ENCODE measurements around the gene IPMK. TPM values are rescaled to one million over a fixed set of nuclear protein-coding genes. Genes with fewer than 3 reads are reported as not detected.
A peak's percentile ranks its signal among the peaks of the same experiment; 100 is the strongest.

The IPMK gene
- polyA plus RNA-seq = 2.2 TPM

DNA sequence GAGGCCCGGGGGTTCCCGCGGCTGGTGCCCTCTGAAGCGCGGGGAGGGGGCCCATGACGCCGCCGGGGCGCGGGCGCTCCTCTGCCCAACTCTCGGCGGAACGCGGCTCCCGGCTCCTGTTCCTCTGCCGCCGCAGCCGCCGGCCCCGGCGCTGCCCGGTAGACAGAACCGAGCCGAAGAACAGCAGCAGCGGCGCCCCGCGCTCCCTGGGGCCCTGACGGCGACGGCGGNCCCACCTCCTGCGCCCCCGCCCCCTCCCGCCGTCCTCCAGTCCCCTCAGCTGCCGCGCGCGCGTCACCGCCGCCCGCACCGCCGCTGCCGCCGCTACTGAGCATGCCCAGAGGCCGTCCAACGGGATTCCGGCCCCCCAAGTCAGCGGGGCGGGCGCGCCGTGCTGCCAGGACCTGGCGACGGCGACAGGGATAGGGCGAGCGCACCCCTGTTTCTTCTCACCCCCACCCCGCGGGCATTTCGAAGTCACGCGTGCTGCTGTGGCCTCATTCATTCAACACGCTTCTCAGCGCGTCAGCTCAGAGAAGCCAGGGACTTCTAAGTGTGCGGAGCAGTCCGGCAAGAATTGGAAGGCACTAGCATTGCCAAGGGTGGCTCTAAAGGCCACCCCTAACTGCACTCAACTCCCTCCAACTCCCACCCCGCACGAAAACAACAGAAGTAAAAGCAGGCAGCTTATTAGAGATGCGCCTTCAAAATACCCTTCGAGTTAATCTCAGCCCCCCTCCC is at the start of gene IPMK:
TSS of gene IPMK (minus strand) at position 182 of the 741 bp plus-strand sequence. CDS start 283 bp downstream, outside the sequence.
- peaks cover 17 to 36% (median 29%) of the 10 kb centered on the region in 3 donors for H3K4me1 Mint-ChIP-seq
- H3K9me3 Mint-ChIP-seq = no peaks in the 10 kb centered on the region
- H3K27me3 Mint-ChIP-seq = no peaks in the 10 kb centered on the region

DNA sequence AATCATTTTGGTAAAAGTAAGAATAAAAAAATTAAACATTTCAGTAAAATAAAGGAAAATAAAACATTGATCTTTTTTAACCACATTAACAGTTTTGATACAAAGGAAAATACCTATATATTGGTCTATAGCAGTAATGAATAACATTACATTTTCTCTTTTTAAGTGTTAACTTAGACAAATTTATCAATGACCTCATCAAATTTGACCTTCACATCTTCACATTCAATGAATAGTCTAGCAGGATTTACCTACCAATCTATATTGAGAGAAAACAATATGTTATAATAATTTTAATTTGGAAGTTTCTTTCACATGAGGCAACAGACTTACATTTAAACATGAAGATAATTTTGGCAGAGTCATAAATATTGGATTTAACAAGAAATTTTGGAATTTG is 49.2 kb upstream of the IPMK start:
- Mint-ChIP-seq H3K4me1 (no peaks in the 10 kb centered on the region), H3K4me3 (no peak overlapping the region), H3K27me3 (no peaks in the 10 kb centered on the region), H3K36me3 (no peaks in the 10 kb centered on the region), H3K9me3 (no peaks in the 10 kb centered on the region), H3K27ac (no peak overlapping the region)

More for the DNA sequence above, at the start of gene IPMK:
- Mint-ChIP-seq H3K27ac (peak within 1 kb of the TSS; percentile 96 to 100 (median 97)), H3K36me3 (no peaks in the 10 kb centered on the region), H3K4me3 (peak within 1 kb of the TSS; percentile 93 to 100 (median 99))

DNA sequence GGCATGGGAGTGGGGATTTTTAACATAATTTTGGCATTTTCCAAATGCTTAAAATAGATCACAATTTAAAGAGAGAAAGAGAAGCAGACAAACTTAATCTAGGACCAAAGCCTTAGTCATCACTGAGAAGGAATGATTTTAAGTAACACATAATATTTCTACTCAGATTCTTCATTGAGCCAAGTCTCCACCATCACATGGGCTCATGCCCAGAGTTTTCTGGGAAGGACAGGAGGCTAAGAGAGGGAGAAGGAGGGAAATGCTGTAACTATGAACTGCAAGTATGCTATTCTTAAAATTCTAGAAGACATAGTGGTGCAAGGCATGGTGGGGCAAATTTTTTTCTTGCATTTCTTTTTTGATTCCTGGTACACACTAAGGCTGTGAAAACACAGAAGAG is 43.3 kb upstream of the IPMK start:
- no peaks in the 10 kb centered on the region for H3K9me3 Mint-ChIP-seq
- H3K4me3 Mint-ChIP-seq = no peak overlapping the region
- H3K36me3 Mint-ChIP-seq = no peaks in the 10 kb centered on the region
- no peak overlapping the region for H3K27ac Mint-ChIP-seq
- H3K4me1 Mint-ChIP-seq = no peaks in the 10 kb centered on the region
- peaks cover 7% of the 10 kb centered on the region for H3K27me3 Mint-ChIP-seq

DNA sequence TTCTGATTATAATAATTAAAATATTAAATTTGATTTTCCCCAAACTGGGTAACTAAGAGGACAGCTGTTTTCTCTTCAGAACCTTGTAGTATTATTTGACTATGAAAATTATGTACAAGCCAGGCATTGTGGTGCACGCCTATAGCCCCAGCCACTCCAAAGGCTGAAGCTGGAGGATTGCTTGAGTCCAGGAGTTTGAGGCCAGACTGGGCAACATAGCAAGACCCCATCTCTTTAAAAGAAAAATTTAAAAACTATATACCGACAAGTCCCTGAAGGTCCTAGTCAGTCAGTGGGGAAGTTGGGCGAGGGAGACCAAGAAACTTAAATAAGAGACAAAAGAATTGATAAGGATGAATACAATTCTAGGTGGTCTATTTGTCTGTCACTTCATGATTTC is 40.0 kb upstream of the IPMK start:
- peaks cover 14% of the 10 kb centered on the region for H3K27me3 Mint-ChIP-seq
- H3K9me3 Mint-ChIP-seq = no peaks in the 10 kb centered on the region
- H3K4me3 Mint-ChIP-seq = no peak overlapping the region
- H3K27ac Mint-ChIP-seq = no peak overlapping the region
- H3K4me1 Mint-ChIP-seq = no peaks in the 10 kb centered on the region
- no peaks in the 10 kb centered on the region for H3K36me3 Mint-ChIP-seq

DNA sequence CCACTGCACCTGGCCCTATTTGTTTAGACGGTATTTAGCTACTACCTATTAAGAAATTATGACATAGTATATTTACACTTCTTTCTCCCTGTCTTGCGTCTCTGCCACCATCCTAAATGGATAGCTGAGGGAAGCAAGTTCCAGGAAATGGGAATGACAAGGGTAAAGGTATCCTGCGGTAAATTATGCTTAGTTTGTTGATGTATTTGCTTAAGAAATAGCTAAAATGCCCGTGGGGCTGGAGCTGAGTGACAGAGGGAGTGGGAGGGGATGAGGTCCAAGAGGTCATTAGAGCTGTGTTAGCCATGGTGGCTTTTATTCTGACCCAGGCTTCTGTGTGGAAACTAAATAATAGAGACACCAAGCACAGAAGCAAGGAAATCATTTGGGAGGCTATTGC is 38.1 kb upstream of the IPMK start:
- H3K36me3 Mint-ChIP-seq = no peaks in the 10 kb centered on the region
- no peak overlapping the region for H3K4me3 Mint-ChIP-seq
- H3K9me3 Mint-ChIP-seq = no peaks in the 10 kb centered on the region
- peaks cover 15% of the 10 kb centered on the region for H3K27me3 Mint-ChIP-seq
- H3K4me1 Mint-ChIP-seq = no peaks in the 10 kb centered on the region
- no peak overlapping the region for H3K27ac Mint-ChIP-seq

DNA sequence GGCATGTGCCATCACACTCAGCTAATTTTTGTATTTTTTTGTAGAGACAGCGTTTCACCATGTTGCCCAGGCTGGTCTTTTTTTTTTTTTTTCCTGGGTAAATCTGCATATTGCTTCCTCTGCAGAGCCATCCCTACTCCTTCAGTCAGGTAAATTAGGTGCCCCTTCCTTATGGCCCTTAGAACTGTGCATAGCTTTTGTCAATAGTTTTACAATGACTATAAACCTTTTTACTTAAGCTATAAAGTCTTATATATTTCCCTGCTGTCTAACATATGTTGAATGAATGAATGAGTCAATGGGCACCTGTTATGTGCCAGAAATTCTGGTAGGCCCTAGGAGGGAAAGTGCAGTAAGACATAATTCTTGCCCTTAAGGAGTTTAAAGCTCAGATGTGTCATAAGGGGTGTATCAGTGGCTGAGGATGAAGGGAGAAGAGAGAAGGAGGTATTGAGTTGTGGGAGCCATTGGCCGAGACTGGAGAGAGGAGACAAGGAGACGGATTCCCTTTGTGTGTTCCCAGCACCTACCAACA is 36.5 kb upstream of the IPMK start:
- H3K4me1 Mint-ChIP-seq = no peaks in the 10 kb centered on the region
- H3K27me3 Mint-ChIP-seq = peaks cover 11% of the 10 kb centered on the region
- H3K27ac Mint-ChIP-seq = no peak overlapping the region
- no peaks in the 10 kb centered on the region for H3K9me3 Mint-ChIP-seq
- H3K36me3 Mint-ChIP-seq = no peaks in the 10 kb centered on the region
- H3K4me3 Mint-ChIP-seq = no peak overlapping the region

DNA sequence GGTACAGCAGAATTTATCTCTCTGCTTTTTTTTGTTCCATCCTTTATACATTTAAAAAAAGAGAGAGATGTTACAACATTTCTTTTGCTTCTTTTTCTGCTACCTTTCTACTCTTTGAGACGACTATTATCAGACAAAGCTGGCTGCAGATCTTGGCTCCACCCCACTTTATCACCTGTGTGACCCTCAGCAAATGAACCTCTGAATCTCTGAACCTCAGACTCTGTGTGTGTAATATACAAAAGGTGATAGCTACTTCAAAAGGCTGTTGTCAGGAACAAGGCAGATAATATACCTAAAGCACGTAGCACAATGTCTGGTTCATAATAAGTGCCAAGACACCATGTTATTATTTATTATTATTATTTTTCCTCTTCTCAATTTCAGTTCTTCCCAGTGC is 34.6 kb upstream of the IPMK start:
- no peak overlapping the region for H3K4me3 Mint-ChIP-seq
- H3K9me3 Mint-ChIP-seq = no peaks in the 10 kb centered on the region
- no peaks in the 10 kb centered on the region for H3K4me1 Mint-ChIP-seq
- H3K36me3 Mint-ChIP-seq = no peaks in the 10 kb centered on the region
- H3K27ac Mint-ChIP-seq = no peak overlapping the region
- H3K27me3 Mint-ChIP-seq = peaks cover 9% of the 10 kb centered on the region

DNA sequence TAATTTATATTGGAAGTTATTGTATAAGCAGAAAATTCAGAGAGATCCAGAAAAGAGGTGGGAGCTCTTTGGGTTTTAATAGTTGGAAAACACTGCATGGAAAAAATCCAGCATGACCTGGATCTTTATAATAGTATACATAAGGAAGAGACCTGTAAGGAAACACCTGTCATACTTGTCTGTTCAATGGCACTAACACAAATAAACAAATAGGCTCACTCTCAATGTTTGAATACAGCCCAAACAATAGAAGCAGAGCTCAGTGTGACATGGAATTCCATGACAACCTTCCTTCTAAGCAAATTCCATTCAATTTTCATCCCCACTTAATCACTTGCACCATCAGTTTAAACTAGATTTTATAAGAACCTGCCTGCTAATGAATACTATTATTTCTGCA is 33.0 kb upstream of the IPMK start:
- H3K27me3 Mint-ChIP-seq = peaks cover 6% of the 10 kb centered on the region
- no peaks in the 10 kb centered on the region for H3K36me3 Mint-ChIP-seq
- H3K27ac Mint-ChIP-seq = no peak overlapping the region
- H3K4me1 Mint-ChIP-seq = no peaks in the 10 kb centered on the region
- no peaks in the 10 kb centered on the region for H3K9me3 Mint-ChIP-seq
- no peak overlapping the region for H3K4me3 Mint-ChIP-seq

DNA sequence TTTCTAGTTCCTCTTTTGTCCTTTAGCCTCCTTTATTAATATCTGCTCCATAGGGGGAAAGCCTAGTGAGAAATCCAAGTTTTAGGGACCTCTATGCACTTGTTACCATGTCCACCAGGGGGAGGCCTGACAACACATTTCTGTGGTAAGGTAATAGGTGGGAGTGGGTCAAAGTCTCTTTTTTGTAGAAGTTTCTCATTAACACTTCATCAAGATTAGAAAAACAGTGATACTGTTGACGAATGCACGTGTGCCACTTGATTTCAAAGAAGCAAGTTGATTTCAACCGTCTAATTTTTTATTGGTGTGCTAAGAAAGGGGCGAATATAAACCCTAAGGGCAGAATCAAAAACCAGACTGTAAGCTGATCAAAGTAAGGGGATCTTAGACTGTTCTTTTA is 31.9 kb upstream of the IPMK start:
- Mint-ChIP-seq H3K4me1 (no peaks in the 10 kb centered on the region), H3K4me3 (no peak overlapping the region), H3K36me3 (no peaks in the 10 kb centered on the region), H3K27me3 (peaks cover 6% of the 10 kb centered on the region), H3K9me3 (no peaks in the 10 kb centered on the region), H3K27ac (no peak overlapping the region)

DNA sequence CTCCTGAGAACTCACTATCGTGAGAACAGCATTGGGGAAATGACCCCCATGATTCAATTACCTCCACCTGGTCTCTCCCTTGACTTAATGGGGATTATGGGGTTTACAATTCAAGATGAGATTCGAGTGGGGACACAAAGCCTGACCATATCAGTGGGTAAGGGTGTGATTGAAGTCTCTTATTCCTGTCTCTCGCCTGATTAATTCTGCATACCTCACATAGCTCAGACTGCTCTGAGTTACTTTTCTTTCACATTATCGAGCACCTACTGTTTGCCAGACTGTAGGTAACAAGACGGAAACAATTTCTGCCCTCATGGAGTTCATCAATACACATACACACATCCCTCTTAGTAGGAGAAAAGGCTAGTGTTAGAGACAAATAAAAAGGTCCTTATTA is 26.3 kb upstream of the IPMK start:
- no peak overlapping the region for H3K27ac Mint-ChIP-seq
- peaks cover 2 to 4% (median 3%) of the 10 kb centered on the region in 3 donors for H3K4me1 Mint-ChIP-seq
- H3K9me3 Mint-ChIP-seq = no peaks in the 10 kb centered on the region
- no peaks in the 10 kb centered on the region for H3K27me3 Mint-ChIP-seq
- H3K36me3 Mint-ChIP-seq = no peaks in the 10 kb centered on the region
- no peak overlapping the region for H3K4me3 Mint-ChIP-seq

DNA sequence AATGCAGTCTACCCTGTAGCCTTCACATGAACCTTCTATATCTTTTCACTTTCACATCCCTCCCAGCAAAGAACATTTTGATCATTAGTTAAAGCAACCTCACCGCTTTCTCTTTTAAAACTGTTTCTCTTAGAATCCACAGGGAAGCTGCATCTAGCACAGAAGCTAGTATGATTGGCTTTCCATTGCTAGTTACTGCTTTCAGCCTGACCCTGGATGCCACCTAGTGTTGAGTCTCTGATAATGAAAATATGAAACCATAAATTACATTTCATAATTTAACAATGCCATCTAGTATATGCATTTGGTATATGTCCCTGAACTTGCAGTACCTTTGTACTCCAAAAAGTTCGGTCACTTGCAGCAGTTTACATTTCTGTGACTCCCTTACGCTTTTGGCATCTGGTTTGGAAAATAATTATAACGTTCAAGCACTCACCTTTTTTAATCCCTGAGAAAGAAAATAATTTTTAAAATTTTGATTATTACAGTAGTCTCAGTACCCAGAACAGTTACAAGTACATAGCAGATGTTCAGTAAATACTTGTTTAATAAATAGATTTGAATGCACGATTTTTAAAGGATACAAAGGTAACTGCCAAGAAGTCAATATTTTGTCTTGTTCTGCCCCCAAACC is 24.0 kb upstream of the IPMK start:
- no peak overlapping the region for H3K4me3 Mint-ChIP-seq

DNA sequence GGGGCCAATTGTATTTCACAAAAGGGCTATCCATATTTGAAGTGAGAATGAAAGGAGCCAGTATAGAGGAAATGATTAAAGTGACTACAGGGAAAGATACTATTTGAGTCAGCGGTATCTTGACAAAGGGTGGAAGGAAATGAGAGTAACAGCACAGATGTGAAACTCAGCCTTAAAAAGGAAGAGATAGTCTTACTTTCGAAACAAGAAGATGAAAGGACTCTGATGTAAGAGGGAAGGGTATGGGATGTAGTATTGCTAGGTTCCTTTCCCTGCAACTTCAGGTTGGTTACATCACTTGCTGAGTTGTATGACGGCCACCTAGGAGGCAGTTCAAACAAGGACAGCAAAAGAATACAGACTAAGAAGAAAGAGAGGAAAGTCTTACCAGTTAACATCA is 14.9 kb upstream of the IPMK start:
- Mint-ChIP-seq H3K27ac (peak overlapping the region; percentile 0 to 63 (median 21)), H3K9me3 (no peaks in the 10 kb centered on the region), H3K27me3 (no peaks in the 10 kb centered on the region), H3K36me3 (no peaks in the 10 kb centered on the region), H3K4me3 (peak overlapping the region in 2 of 4 donors; percentile 13 to 85), H3K4me1 (peaks cover 6 to 20% (median 11%) of the 10 kb centered on the region in 3 donors)

More for the DNA sequence above, 24.0 kb upstream of the IPMK start:
- peaks cover 2 to 4% (median 3%) of the 10 kb centered on the region in 3 donors for H3K4me1 Mint-ChIP-seq
- no peaks in the 10 kb centered on the region for H3K9me3 Mint-ChIP-seq
- H3K27ac Mint-ChIP-seq = no peak overlapping the region
- H3K36me3 Mint-ChIP-seq = no peaks in the 10 kb centered on the region
- H3K27me3 Mint-ChIP-seq = no peaks in the 10 kb centered on the region

DNA sequence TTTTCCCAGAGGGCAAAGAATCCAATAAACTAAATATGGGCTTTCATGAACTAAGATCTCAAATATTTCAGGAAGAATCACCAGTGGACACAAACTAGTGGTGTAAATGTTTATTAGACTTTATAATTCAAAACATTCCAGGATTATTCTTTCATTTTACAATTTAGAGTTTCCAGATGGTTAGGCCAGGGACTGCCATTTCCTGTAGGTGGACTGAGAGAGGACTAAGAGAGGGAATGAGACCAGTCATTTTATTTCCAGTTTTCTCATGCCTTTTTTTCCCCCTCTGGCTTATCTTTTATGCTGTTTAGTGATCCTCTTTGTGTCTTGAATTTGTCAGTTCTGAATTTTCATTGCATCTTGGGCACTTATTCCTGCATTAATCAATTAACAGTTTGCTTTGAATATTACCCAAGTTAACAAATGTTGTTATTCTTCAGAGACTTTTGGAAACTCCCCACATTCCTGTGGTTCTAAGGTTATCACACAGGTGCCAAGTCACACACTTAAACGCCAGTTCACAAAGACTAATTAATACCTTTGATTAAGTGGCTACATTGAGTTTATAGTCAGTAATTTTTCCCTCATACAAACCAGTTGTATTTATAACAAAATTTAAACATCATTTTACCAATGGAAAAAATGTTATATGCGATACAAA is 13.5 kb upstream of the IPMK start:
- Mint-ChIP-seq H3K27ac (peak overlapping the region in 1 of 3 donors; percentile 15), H3K4me3 (no peak overlapping the region), H3K9me3 (no peaks in the 10 kb centered on the region), H3K4me1 (peaks cover 6 to 20% (median 11%) of the 10 kb centered on the region in 3 donors), H3K36me3 (no peaks in the 10 kb centered on the region), H3K27me3 (no peaks in the 10 kb centered on the region)

DNA sequence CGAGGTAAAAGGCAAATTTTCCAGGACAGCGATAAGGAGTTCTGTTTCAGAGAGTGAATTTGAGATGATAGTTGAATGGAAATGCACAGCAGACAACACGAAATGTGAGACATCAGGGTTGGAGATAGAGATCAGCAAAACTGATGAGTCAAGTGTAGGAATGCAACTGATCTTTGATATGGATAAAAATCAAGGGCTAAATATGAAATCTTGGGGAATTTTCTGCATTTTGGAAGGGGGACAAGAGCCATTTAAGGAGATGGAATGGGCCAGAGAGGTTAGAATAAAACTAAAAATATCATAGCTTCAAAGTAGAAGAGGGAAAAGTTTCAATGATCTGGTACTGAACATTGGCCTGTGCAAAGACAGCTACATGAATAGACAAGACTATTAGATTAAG is 12.8 kb upstream of the IPMK start:
- no peak overlapping the region for H3K27ac Mint-ChIP-seq
- H3K4me1 Mint-ChIP-seq = peaks cover 6 to 20% (median 11%) of the 10 kb centered on the region in 3 donors
- no peaks in the 10 kb centered on the region for H3K36me3 Mint-ChIP-seq
- no peaks in the 10 kb centered on the region for H3K9me3 Mint-ChIP-seq
- no peak overlapping the region for H3K4me3 Mint-ChIP-seq
- no peaks in the 10 kb centered on the region for H3K27me3 Mint-ChIP-seq

DNA sequence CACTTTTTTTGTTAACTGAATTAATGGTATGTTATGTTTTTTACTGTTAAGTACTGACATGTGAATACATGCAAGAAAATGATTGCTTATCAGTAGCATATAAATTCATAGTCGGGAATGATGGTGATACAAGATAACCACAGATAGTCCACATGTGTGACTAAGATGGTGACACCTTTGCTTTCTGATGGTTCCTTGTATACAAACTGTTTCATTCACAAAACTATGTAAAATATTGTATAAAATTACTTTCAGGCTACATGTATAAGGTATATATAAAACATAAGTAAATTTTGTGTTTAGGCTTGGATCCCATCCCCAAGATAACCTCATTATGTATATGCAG is 11.2 kb upstream of the IPMK start:
- H3K27ac Mint-ChIP-seq = no peak overlapping the region
- no peaks in the 10 kb centered on the region for H3K9me3 Mint-ChIP-seq
- no peaks in the 10 kb centered on the region for H3K36me3 Mint-ChIP-seq
- no peaks in the 10 kb centered on the region for H3K27me3 Mint-ChIP-seq
- H3K4me1 Mint-ChIP-seq = peaks cover 6 to 23% (median 13%) of the 10 kb centered on the region in 3 donors
- no peak overlapping the region for H3K4me3 Mint-ChIP-seq
